Activated CD4-positive, alpha-beta T cell treated with anti-CD3 and anti-CD28 coated beads, Interleukin-2, amount 50 U/mL, for 48 hours (primary cell): ENCODE data around the gene XPA.
A peak's percentile ranks its signal among the peaks of the same experiment; 100 is the strongest.
"Not testable (repeated sequence)": the region's sequence is repeated elsewhere in the genome, so short reads cannot be mapped to it uniquely, and the experiment has no call there.

Source experiments
- DNase-seq, 2 experiments: peaks; one replicate each; pipeline ENCODE4 v3.0.0-alpha.2; 2020

Gene XPA

GRCh38 chr9:97703437-97704344 lies 6.6 kb upstream of the XPA start:
- DNase-seq, result peak; percentile 26 to 45

- DNase-seq, result not testable (repeated sequence)
These were observed 2.7 kb upstream of the XPA start for GRCh38 chr9:97699824-97700223.

GRCh38 chr9:97699281-97699680 lies 2.1 kb upstream of the XPA start:
- not testable (repeated sequence) for DNase-seq

- DNase-seq, result no peak
These were observed 1.7 kb upstream of the XPA start for GRCh38 chr9:97698865-97699264.

GRCh38 chr9:97697837-97698236 lies 697 bp upstream of the XPA start:
- no peak for DNase-seq

GRCh38 chr9:97695995-97696802 lies 941 bp downstream of the XPA start:
- no peak for DNase-seq

- DNase-seq, result no peak
These were observed 1.8 kb downstream of the XPA start for GRCh38 chr9:97695390-97695789.

- no peak for DNase-seq
These were observed 2.4 kb downstream of the XPA start for GRCh38 chr9:97694769-97695168.

- no peak for DNase-seq
These were observed 7.5 kb downstream of the XPA start for GRCh38 chr9:97689401-97690180.

GRCh38 chr9:97688654-97689053 lies 8.5 kb downstream of the XPA start:
- DNase-seq, result no peak

- DNase-seq, result no peak
These were observed 14.9 kb downstream of the XPA start for GRCh38 chr9:97682242-97682641.

GRCh38 chr9:97675655-97676054 lies 21.5 kb downstream of the XPA start:
- no peak for DNase-seq

GRCh38 chr9:97673922-97674321 lies 23.2 kb downstream of the XPA start:
- DNase-seq, result no peak

- no peak for DNase-seq
These were observed 24.7 kb downstream of the XPA start for GRCh38 chr9:97672403-97672802.

- no peak for DNase-seq
These were observed 26.6 kb downstream of the XPA start for GRCh38 chr9:97670586-97670985.

GRCh38 chr9:97668485-97668884 lies 28.7 kb downstream of the XPA start:
- DNase-seq, result peak; percentile 23 to 37

- no peak for DNase-seq
These were observed 30.0 kb downstream of the XPA start for GRCh38 chr9:97666907-97667686.

- no peak for DNase-seq
These were observed 31.4 kb downstream of the XPA start for GRCh38 chr9:97665742-97666141.

- no peak for DNase-seq
These were observed 36.3 kb downstream of the XPA start for GRCh38 chr9:97660847-97661246.

GRCh38 chr9:97660340-97660739 lies 36.8 kb downstream of the XPA start:
- DNase-seq, result no peak

GRCh38 chr9:97659771-97660170 lies 37.4 kb downstream of the XPA start:
- DNase-seq, result no peak

- DNase-seq, result no peak
These were observed 38.4 kb downstream of the XPA start for GRCh38 chr9:97658707-97659106.
